ENCODE data around the gene ASIC1. TPM values are rescaled to one million over a fixed set of nuclear protein-coding genes. Genes with fewer than 3 reads are reported as not detected.

ASIC1 gene
- total and polyA plus RNA-seq, 2 of the 13 experiments (the other 11 are each of a cell fraction or from before 2014, with no cell fraction given) = 0.44 to 1.5 TPM

DNA sequence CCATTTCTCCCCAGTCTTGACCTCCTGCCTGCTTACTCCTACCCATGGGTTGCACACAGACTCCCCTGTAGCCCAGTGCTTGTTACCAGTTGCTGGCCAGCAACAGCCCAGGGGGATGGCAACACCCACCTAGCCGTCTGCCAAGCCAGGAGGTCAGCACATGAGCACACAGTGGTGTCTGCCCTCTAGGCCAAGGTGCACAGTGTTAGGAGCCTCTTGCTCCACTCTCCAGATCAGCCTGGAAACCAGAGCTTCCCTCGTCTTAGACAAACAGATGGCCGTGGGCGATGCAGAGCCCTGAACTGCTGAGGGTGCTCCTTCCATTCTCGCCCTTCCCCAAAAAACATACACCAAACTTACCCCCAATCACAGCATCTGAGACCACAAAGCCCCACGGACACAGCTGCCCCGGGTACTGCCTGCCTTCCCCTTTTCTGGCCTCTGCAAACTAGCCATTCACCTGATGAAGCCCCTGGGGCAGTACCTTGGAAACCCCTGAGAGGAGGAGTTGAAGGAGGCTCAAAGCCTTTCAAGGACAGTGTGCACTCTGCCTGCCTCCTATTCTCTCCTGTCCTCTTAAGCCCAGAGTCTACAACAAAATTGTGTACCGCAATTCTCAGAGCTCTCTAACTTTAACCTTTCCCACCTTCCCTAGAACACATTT is 45.4 kb downstream of the ASIC1 start (continued):
- TF ChIP-seq RXRB (CRISPR knock-in tag; IDR thresholded peaks at IDR 0.05; ENCODE audit: borderline replicate concordance) (0 out of 2 replicates have a peak, but pooled peaks have one; percentile 26), ZNF136 (CRISPR knock-in tag; IDR thresholded peaks at IDR 0.05; ENCODE audit: low read depth) (no peak), MED1 (CRISPR knock-in tag; IDR thresholded peaks at IDR 0.05) (peak; percentile 39; the same call in 1 of the 2 replicates), ZEB1 (IDR thresholded peaks at IDR 0.05; ENCODE audit: insufficient replicate concordance, low read depth) (no peak), ZKSCAN1 (IDR thresholded peaks at IDR 0.05; ENCODE audit: low read length) (peak; percentile 38; the same call in 1 of the 2 replicates), KDM3A (CRISPR knock-in tag; IDR thresholded peaks at IDR 0.05; ENCODE audit: low read depth) (no peak), TRIM24 (CRISPR knock-in tag; IDR thresholded peaks at IDR 0.05) (peak; percentile 80; the same call in 1 of the 2 replicates), HNF4G (IDR thresholded peaks at IDR 0.05; ENCODE audit: borderline replicate concordance, low read depth, low read length) (peak; percentile 45), HNF4G (CRISPR knock-in tag; IDR thresholded peaks at IDR 0.05; ENCODE audit: borderline replicate concordance, low read depth) (0 out of 2 replicates have a peak, but pooled peaks have one; percentile 49), KDM6A (CRISPR knock-in tag; IDR thresholded peaks at IDR 0.05; ENCODE audit: low read depth) (peak; percentile 57; the same call in 1 of the 2 replicates), ZNF792 (CRISPR knock-in tag; IDR thresholded peaks at IDR 0.05) (peak; percentile 41; the same call in 1 of the 2 replicates), ZNF367 (CRISPR knock-in tag; IDR thresholded peaks at IDR 0.05; ENCODE audit: borderline replicate concordance) (no peak), AKAP8 (CRISPR knock-in tag; IDR thresholded peaks at IDR 0.05) (no peak)
- TF ChIP-seq, protein P1, sequence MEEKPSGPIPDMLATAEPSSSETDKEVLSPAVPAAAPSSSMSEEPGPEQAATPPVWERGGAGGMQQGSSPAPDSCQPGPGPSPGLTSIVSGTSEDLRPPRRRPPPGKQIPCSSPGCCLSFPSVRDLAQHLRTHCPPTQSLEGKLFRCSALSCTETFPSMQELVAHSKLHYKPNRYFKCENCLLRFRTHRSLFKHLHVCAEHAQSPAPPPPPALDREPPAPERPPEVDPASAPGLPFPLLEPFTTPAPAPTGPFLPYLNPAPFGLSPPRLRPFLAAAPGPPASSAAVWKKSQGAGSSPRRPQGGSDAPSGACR (CRISPR knock-in tag; IDR thresholded peaks at IDR 0.05) = peak; percentile 43; the same call in 1 of the 2 replicates
- TF ChIP-seq, protein P2, sequence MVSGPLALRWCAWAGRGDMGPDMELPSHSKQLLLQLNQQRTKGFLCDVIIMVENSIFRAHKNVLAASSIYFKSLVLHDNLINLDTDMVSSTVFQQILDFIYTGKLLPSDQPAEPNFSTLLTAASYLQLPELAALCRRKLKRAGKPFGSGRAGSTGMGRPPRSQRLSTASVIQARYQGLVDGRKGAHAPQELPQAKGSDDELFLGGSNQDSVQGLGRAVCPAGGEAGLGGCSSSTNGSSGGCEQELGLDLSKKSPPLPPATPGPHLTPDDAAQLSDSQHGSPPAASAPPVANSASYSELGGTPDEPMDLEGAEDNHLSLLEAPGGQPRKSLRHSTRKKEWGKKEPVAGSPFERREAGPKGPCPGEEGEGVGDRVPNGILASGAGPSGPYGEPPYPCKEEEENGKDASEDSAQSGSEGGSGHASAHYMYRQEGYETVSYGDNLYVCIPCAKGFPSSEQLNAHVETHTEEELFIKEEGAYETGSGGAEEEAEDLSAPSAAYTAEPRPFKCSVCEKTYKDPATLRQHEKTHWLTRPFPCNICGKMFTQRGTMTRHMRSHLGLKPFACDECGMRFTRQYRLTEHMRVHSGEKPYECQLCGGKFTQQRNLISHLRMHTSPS (CRISPR knock-in tag; IDR thresholded peaks at IDR 0.05; ENCODE audit: low read depth) = peak; percentile 73; the same call in 1 of the 2 replicates
- TF ChIP-seq, protein P3, sequence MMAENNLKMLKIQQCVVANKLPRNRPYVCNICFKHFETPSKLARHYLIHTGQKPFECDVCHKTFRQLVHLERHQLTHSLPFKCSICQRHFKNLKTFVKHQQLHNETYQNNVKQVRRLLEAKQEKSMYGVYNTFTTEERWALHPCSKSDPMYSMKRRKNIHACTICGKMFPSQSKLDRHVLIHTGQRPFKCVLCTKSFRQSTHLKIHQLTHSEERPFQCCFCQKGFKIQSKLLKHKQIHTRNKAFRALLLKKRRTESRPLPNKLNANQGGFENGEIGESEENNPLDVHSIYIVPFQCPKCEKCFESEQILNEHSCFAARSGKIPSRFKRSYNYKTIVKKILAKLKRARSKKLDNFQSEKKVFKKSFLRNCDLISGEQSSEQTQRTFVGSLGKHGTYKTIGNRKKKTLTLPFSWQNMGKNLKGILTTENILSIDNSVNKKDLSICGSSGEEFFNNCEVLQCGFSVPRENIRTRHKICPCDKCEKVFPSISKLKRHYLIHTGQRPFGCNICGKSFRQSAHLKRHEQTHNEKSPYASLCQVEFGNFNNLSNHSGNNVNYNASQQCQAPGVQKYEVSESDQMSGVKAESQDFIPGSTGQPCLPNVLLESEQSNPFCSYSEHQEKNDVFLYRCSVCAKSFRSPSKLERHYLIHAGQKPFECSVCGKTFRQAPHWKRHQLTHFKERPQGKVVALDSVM (CRISPR knock-in tag; IDR thresholded peaks at IDR 0.05) = no peak
- TF ChIP-seq, protein P4, sequence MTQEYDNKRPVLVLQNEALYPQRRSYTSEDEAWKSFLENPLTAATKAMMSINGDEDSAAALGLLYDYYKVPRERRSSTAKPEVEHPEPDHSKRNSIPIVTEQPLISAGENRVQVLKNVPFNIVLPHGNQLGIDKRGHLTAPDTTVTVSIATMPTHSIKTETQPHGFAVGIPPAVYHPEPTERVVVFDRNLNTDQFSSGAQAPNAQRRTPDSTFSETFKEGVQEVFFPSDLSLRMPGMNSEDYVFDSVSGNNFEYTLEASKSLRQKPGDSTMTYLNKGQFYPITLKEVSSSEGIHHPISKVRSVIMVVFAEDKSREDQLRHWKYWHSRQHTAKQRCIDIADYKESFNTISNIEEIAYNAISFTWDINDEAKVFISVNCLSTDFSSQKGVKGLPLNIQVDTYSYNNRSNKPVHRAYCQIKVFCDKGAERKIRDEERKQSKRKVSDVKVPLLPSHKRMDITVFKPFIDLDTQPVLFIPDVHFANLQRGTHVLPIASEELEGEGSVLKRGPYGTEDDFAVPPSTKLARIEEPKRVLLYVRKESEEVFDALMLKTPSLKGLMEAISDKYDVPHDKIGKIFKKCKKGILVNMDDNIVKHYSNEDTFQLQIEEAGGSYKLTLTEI (CRISPR knock-in tag; conservative IDR thresholded peaks at IDR 0.05) = no peak
- TF ChIP-seq, protein P5, sequence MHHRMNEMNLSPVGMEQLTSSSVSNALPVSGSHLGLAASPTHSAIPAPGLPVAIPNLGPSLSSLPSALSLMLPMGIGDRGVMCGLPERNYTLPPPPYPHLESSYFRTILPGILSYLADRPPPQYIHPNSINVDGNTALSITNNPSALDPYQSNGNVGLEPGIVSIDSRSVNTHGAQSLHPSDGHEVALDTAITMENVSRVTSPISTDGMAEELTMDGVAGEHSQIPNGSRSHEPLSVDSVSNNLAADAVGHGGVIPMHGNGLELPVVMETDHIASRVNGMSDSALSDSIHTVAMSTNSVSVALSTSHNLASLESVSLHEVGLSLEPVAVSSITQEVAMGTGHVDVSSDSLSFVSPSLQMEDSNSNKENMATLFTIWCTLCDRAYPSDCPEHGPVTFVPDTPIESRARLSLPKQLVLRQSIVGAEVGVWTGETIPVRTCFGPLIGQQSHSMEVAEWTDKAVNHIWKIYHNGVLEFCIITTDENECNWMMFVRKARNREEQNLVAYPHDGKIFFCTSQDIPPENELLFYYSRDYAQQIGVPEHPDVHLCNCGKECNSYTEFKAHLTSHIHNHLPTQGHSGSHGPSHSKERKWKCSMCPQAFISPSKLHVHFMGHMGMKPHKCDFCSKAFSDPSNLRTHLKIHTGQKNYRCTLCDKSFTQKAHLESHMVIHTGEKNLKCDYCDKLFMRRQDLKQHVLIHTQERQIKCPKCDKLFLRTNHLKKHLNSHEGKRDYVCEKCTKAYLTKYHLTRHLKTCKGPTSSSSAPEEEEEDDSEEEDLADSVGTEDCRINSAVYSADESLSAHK (CRISPR knock-in tag; IDR thresholded peaks at IDR 0.05; ENCODE audit: borderline replicate concordance) = no peak
- TF ChIP-seq, protein P6, sequence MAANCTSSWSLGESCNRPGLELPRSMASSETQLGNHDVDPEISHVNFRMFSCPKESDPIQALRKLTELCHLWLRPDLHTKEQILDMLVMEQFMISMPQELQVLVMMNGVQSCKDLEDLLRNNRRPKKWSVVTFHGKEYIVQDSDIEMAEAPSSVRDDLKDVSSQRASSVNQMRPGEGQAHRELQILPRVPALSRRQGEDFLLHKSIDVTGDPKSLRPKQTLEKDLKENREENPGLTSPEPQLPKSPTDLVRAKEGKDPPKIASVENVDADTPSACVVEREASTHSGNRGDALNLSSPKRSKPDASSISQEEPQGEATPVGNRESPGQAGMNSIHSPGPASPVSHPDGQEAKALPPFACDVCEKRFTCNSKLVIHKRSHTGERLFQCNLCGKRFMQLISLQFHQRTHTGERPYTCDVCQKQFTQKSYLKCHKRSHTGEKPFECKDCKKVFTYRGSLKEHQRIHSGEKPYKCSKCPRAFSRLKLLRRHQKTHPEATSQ (CRISPR knock-in tag; IDR thresholded peaks at IDR 0.05; ENCODE audit: borderline replicate concordance) = no peak

Measured in HepG2 (cell line).